Activated CD8-positive, alpha-beta memory T cell treated with anti-CD3 and anti-CD28 coated beads for 36 hours (primary cell): ENCODE data around the gene SLC7A7. TPM values are rescaled to one million over a fixed set of nuclear protein-coding genes. Genes with fewer than 3 reads are reported as not detected.

Source experiments
- CTCF ChIA-PET: fragments of 350-600 bp; sonication (Branson Sonifier 250); formaldehyde crosslinking; loops from one replicate; lab custom pipeline; 2021; ENCODE audit warnings: antibody characterized with exemption; lab: Charles Lee
- POLR2A ChIA-PET: fragments of 350-600 bp; sonication (Branson Sonifier 250); formaldehyde crosslinking; loops from one replicate; lab custom pipeline; 2021; ENCODE audit warnings: antibody characterized with exemption; lab: Charles Lee
- total RNA-seq, 2 experiments: library from RNA; stranded (reverse); gene quantifications; one replicate each; pipeline ENCODE4 v1.2.3, GENCODE V29; 2021

The SLC7A7 gene
- total RNA-seq, 2 experiments from 2014 or later = 0.21 to 0.38 TPM

- CTCF ChIA-PET = interaction anchor here (0.7 to 2.9 kb wide), 8 partner anchors 8 to 1522 kb away, joined by 3 to 26 read pairs (median 5); partner anchors contain the start of gene LRP10
- POLR2A ChIA-PET = interaction anchor here (0.6 to 1.4 kb wide), 8 partner anchors 9 to 473 kb away, joined by 3 to 6 read pairs (median 4); partner anchors contain the start of genes OXA1L and RBM23
Measured at GRCh38 chr14:22829661-22830442, 14.6 kb upstream of the SLC7A7 start, which contains the start of gene MRPL52. MRPL52 (plus strand) TSS chr14:22829887; CDS start chr14:22829913, 26 bp downstream.

DNA sequence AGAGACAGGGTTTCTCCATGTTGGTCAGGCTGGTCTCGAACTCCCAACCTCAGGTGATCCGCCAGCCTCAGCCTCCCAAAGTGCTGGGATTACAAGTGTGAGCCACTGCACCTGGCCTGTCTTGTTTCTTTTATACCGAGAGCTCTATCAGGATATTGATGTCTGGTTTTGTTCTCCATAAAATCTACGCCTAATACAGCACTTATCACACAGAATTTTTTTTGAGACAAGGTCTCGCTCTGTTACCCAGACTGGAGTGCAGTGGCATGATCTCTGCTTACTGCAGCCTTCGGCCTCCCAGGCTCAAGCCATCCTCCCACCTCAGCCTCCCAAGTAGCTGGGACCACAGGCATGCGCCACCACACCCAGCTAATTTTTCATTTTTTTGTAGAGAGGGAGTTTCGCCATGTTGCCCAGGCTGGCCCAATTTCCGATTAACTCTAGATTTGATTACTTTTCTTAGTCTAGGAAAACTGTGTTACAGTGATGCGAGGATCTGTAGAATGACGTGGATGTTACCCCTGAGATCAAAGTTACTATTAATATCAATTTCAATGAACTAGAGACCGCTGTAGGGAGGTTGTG, 13.9 kb upstream of the SLC7A7 start:
- CTCF ChIA-PET = interaction anchor here (0.5 to 2.9 kb wide), 5 partner anchors 10 to 1522 kb away, joined by 3 to 26 read pairs (median 4); partner anchors contain the start of gene LRP10
- POLR2A ChIA-PET = interaction anchor here (1.3 kb wide), 1 partner anchor 307 kb away, joined by 3 read pairs; no protein-coding TSS in a partner anchor

DNA sequence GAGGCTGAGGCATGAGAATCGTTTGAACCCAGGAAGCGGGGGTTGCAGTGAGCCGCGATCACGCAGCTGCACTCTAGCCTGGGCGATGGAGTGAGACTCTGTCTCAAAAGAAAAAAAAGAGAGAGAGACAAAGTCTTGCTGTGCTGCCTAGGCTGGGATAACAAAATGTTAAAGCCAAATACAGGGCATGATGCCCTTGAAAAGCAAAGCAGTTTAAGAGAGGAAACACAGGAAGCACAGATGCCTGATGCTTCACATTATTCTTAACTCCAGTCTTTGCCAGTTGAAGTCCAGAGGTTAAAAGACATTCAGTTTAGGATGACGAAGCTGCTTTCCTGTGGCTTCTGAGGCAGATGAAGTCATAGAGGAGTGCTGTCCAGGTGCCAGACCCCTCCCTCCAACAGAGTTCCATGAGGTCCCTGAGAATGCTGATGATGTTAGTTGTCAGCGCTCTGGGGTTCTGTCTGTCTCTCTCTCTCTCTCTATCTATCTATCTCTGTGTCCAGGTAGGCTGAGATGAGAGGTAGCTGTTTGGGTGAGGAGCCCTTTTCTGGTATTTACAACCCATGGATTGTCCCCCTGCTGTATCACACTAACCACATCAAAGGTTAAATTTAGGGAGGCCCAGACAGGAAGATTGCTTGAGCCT, 9.6 kb upstream of the SLC7A7 start:
- POLR2A ChIA-PET = interaction anchor here (0.6 kb wide), 1 partner anchor 99 kb away, joined by 13 read pairs; no protein-coding TSS in a partner anchor

DNA sequence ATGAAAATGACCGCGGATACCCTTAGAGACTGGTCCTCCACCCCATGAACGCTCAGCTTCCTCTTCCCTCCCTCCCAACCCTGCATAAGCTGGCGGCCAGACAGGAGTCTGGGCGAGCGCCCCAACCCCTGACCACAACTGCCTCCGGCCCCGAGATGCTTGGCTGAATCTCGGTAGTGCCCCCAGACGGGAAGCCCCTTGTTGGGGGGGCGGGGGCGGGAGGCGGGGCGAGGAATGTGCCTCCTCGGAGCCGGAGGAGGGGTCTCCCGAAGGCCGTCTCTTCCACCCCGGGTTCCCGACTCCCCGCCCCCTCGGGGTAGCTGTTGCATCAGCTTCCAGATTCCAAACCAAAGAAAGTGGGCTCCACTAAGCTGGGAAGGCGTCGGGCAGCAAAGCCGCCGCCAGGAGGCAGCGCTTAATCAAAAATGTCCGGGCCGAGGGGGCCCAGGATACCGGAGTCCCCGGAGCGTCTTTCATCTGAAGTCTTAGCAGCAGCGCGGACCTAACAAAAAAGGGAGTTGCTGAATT, 7.4 kb upstream of the SLC7A7 start:
- ChIA-PET CTCF (interaction anchor here (0.6 to 7.6 kb wide), 19 partner anchors 8 to 971 kb away, joined by 3 to 94 read pairs (median 6); partner anchors contain the start of gene LRP10), POLR2A (interaction anchor here (0.6 kb wide), 1 partner anchor 80 kb away, joined by 4 read pairs; no protein-coding TSS in a partner anchor)

More for the DNA sequence above, 9.6 kb upstream of the SLC7A7 start:
- CTCF ChIA-PET = interaction anchor here (0.9 to 7.6 kb wide), 6 partner anchors 28 to 255 kb away, joined by 3 to 94 read pairs (median 13); partner anchors contain the start of gene LRP10

DNA sequence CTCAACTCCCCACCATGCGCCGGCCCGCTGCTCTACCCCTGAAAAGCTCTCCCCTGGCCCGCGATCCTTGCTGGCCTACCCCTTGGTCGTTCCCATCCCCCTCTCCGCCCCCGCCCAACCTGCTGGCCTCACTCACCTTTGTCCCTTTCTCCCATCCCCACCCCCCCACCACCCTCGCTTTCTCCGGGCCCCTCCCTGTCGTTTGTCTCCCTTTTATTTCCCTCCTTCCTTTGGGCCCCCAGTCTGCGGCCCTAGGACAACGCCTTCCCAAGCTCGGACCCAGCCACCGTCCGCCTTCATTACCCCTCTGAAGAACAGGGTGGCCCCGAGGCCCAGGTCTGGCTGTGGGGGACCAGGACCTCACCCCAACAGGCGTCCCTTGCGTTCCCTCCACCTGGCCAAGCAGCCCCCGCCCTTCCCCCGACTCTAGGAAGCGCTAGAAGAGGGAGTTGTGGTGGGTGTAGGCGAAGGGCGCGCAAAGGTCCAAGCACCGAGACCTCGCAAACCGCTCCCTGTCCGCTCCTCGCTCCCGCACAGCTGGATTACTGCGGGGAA, 6.9 kb upstream of the SLC7A7 start:
- ChIA-PET CTCF (interaction anchor here (0.6 to 7.6 kb wide), 16 partner anchors 9 to 970 kb away, joined by 3 to 94 read pairs (median 6); partner anchors contain the start of gene LRP10), POLR2A (no interaction called here)

DNA sequence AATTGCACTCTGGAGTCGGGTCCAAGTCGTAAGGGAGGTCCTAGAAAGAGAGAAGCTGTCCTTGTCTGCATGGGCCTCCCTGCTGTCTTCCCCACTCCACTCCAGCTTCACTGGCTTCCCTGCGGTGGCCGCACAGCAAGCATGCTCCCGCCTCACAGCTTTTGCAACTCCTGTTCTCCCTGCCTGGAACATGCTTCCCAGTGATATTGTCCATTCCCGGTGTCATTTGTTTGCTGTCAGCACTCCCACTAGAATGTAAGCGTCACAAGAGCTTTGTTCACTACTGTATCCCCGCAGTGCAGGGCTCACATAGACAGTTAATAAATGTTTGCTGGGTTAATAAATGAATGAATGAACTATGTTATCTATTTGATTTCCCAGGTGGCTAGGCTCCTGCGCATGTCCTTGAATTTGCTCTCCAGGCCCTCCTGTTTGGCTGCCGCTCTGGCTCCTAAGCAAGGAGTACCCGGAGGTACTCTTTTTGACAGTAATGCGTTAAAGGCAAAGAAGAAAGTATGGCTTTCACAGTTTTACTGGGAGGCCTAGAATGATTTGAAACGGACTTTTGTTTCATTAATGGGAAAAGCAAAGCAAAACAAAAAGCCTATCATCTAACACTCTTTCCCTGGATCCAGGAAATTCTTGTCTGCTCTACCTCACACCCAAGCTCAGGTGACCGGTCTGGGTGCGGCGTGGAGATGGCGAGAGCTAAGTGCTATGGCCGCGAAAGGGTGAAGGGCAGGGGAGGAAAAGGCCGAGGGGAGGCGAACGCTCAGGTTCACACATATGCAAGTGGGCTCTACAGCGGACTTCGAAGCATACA, 6.2 kb upstream of the SLC7A7 start:
- POLR2A ChIA-PET = no interaction called here
- CTCF ChIA-PET = interaction anchor here (1.2 to 7.6 kb wide), 9 partner anchors 10 to 969 kb away, joined by 3 to 94 read pairs (median 13); partner anchors contain the start of gene LRP10

DNA sequence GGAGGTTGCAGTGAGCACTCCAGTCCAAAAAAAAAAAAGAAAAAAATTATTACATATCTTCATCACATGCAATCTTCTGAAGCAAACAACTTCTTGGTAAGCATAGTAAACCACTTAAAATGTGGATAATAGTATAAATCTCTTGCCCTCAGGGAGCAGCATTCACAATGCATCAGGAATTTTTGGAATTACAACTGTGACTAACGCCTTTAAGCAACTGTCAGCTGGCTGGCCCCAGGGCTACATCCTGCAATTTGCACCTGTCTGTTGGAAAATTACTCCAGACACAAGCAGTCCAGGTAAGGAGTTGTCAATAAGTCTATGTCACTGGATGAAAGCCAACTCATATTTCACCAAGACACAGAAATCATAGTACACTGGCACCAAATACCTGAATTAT, 5.5 kb upstream of the SLC7A7 start:
- CTCF ChIA-PET = interaction anchor here (3.2 to 7.6 kb wide), 3 partner anchors 8 to 38 kb away, joined by 8 to 94 read pairs (median 27); no protein-coding TSS in a partner anchor

GRCh38 chr14:22819151-22819988, 4.1 kb upstream of the SLC7A7 start:
- ChIA-PET CTCF (interaction anchor here (0.6 to 3.2 kb wide), 5 partner anchors 9 to 280 kb away, joined by 4 to 13 read pairs (median 7); no protein-coding TSS in a partner anchor), POLR2A (no interaction called here)

More for the DNA sequence above, 5.5 kb upstream of the SLC7A7 start:
- POLR2A ChIA-PET = no interaction called here

GRCh38 chr14:22814373-22814772, 862 bp downstream of the SLC7A7 start:
- CTCF ChIA-PET = no interaction called here
- POLR2A ChIA-PET = no interaction called here

DNA sequence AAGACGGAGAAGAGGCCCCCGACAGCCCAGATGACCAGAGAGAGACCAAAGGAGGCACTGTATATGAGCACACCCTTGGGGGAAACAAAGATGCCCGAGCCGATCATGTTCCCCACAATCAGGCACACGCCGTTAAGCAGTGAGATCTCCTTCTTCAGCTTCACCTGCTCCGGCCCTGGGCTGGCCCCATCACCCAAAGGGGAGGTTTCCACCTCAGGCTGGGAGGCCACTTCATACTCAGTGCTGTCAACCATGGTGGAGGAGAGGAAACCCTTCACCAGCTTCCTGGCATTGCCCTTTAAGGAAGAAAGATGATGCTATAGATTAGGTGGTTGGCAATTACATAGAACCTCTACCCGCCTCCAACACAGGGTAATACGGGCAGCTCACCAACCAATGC, 2.1 kb downstream of the SLC7A7 start:
- POLR2A ChIA-PET = interaction anchor here (0.7 kb wide), 1 partner anchor 161 kb away, joined by 5 read pairs; no protein-coding TSS in a partner anchor
- CTCF ChIA-PET = interaction anchor here (1.4 kb wide), 1 partner anchor 10 kb away, joined by 6 read pairs; no protein-coding TSS in a partner anchor

GRCh38 chr14:22812744-22813143, 2.5 kb downstream of the SLC7A7 start:
- POLR2A ChIA-PET = interaction anchor here (0.7 kb wide), 1 partner anchor 224 kb away, joined by 4 read pairs; no protein-coding TSS in a partner anchor
- CTCF ChIA-PET = interaction anchor here (1.4 kb wide), 1 partner anchor 10 kb away, joined by 6 read pairs; no protein-coding TSS in a partner anchor

DNA sequence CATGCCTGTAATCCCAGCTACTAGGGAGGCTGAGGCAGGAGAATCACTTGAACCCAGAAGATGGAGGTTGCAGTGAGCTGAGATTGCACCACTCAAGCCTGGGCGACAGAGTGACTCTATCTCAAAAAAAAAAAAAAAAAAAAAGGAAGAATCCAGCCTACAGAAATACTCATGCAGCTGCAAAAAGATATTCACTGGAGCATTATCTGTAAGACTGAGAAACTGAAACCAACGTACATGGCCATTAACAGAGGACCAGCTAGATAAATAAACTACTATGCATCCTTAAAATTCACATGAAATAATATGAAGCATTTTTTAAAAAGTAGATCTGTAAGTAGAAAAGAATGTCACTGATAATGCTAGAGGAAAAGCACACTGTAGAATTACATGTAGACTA, 3.5 kb downstream of the SLC7A7 start:
- CTCF ChIA-PET = interaction anchor here (0.7 to 1.4 kb wide), 2 partner anchors 11 to 975 kb away, joined by 3 to 6 read pairs; no protein-coding TSS in a partner anchor

GRCh38 chr14:22808388-22809209, 6.6 kb downstream of the SLC7A7 start:
- POLR2A ChIA-PET = interaction anchor here (0.6 kb wide), 1 partner anchor 70 kb away, joined by 3 read pairs; no protein-coding TSS in a partner anchor
- CTCF ChIA-PET = interaction anchor here (2.2 kb wide), 1 partner anchor 14 kb away, joined by 6 read pairs; no protein-coding TSS in a partner anchor

More for the DNA sequence above, 3.5 kb downstream of the SLC7A7 start:
- POLR2A ChIA-PET = interaction anchor here (0.7 kb wide), 1 partner anchor 223 kb away, joined by 4 read pairs; no protein-coding TSS in a partner anchor

DNA sequence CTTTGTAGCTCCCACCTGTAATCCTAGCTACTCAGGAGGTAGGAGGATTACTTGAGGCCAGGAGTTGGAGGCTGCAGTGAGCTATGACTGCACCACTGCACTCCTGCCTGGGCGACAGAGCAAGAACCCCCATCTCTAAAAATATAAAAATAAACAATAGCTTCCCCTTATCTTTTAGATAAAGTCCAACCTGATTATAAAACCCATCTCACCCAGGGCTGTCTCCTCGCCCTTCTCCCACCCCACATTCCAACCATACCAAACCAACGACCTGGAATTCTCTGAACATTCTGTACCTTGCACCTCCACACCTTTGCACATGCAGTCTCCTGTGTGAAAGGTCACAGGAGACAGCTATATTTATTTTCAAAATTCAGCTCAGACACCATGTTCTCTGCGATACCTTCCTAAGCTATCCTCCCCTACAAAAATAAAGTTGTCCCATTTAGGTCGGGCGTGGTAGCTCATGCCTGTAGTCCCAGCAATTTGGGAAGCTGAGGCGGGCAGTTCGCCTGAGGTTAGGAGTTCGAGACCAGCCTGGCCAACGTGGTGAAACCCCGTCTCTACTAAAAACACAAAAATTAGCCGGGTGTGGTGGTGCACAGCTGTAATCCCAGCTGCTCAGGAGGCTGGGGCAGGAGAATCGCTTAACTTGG, 7.7 kb downstream of the SLC7A7 start:
- POLR2A ChIA-PET = no interaction called here
- CTCF ChIA-PET = no interaction called here
